Inflammatory macrophage treated with lipopolysaccharide for 1 hour (primary cell): Measurements from ENCODE around the gene GABARAPL1.

Experiments used
- DNase-seq, 2 donors: peaks; one replicate each; pipeline ENCODE4 v3.0.0-alpha.2; 2020 to 2022

GABARAPL1 gene

GRCh38 chr12:10212739-10213131 lies at the start of gene GABARAPL1:
GABARAPL1 (plus strand) TSS chr12:10212877; CDS start chr12:10213130, 253 bp downstream.
- peak; percentile 74 to 89 for DNase-seq

- DNase-seq: no peak
These were observed 49.6 kb upstream of the GABARAPL1 start for GRCh38 chr12:10163084-10163483.

DNA sequence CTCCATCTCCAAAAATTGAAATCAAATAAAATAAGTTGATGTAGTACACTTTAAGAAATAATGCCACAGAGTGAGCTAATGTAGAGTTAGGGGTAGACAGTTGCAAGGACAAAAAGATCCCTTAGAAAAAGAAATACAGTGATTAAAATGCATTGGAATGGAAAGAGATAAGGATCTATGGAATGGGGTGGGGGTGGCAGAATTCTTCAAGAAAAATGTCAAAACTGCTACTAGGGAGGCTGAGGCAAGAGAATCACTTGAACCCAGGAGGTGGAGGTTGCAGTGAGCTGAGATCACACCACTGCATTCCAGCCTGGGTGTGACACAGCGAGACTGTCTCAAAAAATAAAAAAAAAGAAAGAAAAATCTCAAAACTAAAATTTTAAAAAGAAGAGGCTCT lies 47.3 kb upstream of the GABARAPL1 start:
- DNase-seq: no peak

- DNase-seq: peak; percentile 72 to 96
These were observed 45.1 kb upstream of the GABARAPL1 start for GRCh38 chr12:10167599-10167998.

- no peak for DNase-seq
These were observed 43.6 kb upstream of the GABARAPL1 start for GRCh38 chr12:10169104-10169503.

DNA sequence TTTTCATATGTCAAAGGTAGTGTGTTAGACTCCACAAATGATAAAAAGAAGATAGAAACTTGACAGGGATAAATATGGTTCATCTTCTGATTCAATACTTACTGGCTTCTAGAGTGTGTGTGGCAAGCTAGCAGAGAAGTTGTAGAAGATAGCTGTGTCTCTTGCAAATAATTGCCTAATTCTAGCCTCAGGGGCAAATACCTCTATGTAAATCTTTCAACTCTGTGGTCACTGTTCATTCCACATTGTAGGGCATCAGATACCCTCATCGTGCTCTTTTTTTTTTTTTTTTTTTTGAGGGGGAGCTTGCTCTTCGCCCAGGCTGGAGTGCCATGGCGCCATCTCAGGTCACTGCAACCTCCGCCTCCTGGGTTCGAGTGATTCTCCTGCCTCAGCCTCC lies 42.5 kb upstream of the GABARAPL1 start:
- peak in 1 of 2 donors; percentile 33 for DNase-seq

DNA sequence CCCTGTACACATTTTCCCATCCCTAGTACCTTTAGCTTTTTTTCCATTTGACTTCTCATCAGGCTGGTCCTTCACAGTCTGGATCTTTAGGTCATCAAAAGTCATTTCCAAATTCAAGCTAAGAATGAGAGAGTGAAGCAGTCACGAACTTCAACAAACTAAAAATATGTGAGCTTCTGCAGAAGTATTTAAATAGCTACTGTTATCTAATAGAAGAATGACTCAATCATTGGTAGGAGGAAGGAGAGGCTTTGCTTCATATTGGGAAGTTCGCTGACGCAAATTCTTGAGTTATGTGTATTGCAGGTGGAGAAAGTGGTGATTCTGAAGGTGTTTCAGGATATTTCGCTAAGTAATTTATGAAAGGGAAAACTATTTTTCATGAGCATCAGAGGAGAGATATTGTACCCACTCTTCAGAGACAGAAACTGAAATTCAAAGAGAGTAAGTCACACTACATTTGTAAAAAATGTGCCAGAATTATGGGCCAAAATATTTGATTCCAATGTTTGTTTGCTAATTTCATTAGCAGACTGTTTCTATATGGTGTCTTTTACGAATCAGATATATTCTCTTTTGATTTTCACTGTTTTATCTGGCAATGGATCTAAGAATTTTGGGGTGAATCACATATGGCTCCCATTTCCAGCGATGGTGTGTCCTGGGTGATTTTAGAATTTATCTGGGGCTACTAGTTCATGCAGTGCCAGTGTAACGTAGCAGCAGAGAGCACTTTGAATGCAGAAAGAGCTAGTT lies 40.5 kb upstream of the GABARAPL1 start, which contains the start of gene OLR1:
Gene OLR1, minus strand, starts transcription at position 160 of the 756 bp plus-strand sequence. Its CDS starts 55 bp downstream, at position 105.
- DNase-seq: peak; percentile 89 to 90

GRCh38 chr12:10174986-10175614 lies 37.6 kb upstream of the GABARAPL1 start:
- no peak for DNase-seq

- DNase-seq: no peak
These were observed 36.6 kb upstream of the GABARAPL1 start for GRCh38 chr12:10175846-10176636.

DNA sequence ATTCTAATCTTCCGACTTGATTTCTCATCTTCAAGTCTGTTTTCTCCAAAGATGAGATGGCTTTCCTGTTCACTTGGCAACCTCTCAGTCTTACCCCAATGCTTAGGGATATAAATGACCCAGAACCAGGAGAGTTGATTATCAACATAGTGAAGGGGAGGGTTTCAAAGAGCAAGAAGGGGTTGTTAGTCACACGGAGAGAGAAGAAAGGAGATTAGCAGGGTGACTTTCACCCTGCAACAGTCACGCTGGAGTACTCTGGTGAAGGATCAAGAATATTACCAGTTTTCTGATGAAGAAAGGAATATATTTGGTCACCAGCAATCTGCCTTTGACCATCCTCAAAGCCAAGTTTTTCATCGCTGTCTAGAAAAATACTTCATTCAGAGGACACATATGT lies 33.9 kb upstream of the GABARAPL1 start, which contains the start of gene TMEM52B:
Gene TMEM52B, plus strand, starts transcription at position 212 of the 400 bp plus-strand sequence. CDS start 543 bp downstream, outside the sequence.
- no peak for DNase-seq

DNA sequence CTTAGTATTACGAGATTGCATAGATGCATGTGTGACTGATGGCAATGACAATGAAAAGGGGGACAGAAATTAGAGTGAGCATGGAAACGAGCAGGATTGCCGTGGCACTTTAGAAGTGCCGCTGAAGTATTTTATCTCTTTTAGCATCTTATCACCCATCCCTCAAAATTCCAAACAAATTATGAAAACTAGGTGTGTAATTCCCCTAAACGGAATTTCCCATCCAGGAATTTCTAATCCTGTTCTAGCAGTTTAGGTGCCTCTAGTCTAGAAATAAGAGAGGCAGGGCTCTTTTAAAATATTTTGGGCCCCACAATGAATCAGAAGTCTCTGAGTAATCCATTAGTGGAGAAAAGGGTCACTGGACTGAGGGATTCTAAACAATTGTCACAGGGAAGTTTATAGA lies 32.9 kb upstream of the GABARAPL1 start:
- DNase-seq: peak in 1 of 2 donors; percentile 41

- peak; percentile 85 to 94 for DNase-seq
These were observed 30.2 kb upstream of the GABARAPL1 start for GRCh38 chr12:10182354-10183049.

DNA sequence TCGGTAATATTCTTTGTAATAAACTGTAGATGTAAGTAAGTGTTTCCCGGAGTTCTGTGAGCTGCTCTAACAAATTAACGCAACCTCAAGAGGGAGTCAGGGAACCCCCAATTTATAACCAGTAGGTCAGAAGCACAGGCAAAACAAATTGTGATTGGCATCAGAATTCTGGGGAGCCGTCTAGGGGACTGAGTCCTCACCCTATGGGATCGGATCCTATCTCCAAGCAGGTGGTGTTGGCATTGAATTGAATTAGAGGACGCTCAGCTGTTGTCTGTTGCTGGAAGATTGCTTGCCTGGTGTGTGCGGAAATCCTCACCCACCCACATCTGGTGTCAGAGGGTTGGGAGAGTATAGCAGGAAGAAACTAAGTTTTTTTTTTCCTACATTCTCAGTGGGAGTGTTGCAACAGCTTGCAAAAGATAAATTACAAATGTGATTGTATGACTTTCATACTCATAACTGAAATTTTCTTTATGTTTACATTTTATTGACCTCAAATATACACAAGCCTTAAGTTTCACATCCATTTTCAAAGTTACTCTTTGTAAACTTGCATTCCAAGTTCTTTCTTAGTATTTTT lies 28.3 kb upstream of the GABARAPL1 start:
- DNase-seq: peak; percentile 85 to 86

DNA sequence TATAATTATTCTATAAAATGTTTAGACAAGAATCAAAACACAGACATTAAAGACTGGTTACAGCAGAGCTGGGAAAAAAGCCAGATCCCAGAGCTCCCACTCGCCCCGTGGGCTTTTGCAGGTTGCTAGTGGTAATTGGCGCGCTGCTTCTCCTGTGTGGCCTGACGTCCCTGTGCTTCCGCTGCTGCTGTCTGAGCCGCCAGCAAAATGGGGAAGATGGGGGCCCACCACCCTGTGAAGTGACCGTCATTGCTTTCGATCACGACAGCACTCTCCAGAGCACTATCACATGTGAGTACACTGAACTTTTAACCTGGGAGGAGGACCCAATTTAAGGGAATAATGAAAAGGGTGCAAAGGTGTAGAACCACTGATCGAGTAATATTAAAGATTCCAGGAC lies 26.4 kb upstream of the GABARAPL1 start:
- DNase-seq: peak; percentile 77 to 81

DNA sequence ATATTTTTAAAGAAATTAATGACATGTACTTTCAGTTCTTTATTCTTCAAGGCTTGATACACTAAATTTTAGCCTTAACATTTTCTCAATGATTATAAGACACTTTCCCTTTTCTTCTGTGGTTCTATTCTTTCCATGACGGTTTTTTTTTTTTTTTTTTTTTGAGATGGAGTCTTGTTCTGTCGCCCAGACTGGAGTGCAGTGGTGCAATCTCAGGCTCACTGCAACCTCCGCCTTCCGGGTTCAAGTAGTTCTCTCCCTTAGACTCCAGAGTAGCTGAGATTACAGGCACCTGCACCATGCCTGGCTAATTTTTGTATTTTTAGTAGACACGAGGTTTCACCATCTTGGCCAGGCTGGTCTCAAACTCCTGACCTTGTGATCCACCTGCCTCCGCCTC lies 25.7 kb upstream of the GABARAPL1 start:
- DNase-seq: peak; percentile 43

- no peak for DNase-seq
These were observed 23.0 kb upstream of the GABARAPL1 start for GRCh38 chr12:10189653-10190052.

DNA sequence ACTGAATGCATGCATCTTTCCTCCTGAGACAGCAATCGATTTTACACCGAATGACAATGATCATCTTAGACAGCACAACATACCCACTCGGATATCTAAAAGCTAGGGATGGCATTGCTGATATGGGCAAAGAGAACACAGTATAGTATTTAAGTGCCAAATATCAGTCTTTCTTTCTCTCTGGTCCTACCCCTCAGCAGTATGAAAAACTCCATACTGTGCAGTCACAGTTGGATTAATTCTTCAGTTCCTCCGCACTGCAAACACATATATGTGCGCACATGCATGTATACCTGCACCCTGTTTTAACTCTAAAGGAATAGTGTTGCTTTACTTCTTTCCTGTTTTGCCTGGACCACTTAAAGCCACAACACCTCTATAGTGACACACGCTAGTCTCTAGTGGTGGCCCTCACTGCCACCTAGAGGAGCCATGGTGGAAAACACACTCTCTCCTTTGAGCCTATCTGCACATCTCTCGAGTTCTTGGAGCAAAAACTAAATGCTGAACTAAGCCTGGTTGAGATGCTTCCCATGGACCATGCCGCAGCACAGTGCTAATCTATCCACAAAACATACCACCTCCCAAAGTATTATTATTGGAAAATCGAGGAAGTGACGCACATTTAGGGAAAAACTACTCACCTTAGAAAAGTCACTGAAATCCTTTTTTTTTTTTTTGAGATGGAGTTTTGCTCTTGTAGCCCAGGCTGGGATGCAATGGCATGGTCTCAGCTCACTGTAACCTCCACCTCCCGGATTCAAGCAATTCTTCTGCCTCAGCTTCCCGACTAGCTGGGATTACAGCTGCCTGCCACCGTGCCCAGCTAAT lies 21.9 kb upstream of the GABARAPL1 start:
- peak; percentile 58 to 75 for DNase-seq

GRCh38 chr12:10191865-10192264 lies 20.8 kb upstream of the GABARAPL1 start:
- no peak for DNase-seq

GRCh38 chr12:10194160-10194670 lies 18.5 kb upstream of the GABARAPL1 start:
- DNase-seq: no peak

DNA sequence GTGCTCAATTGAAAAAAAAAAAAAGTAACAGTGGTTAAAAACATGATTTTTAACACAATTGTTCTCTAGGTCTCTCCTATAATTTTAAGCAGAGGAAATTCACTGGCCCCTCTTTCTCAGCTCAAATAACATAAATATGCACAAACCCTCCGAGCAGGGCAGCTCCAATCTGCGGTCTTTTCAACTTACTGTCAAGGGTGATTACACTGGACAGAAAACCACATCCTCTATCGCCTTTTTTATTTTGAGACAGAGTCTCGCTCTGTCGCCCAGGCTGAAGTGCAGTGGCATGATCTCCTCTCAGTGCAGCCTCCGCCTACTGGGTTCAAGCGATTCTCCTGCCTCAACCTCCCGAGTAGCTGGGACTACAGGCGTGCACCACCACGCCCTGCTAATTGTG lies 16.5 kb upstream of the GABARAPL1 start:
- no peak for DNase-seq

GRCh38 chr12:10197879-10198278 lies 14.8 kb upstream of the GABARAPL1 start:
- DNase-seq: no peak
